ENCODE measurements around the gene NECTIN1.
A peak's percentile ranks its signal among the peaks of the same experiment; 100 is the strongest.

NECTIN1 gene

GRCh38 chr11:119647254-119647653, 81.7 kb downstream of the NECTIN1 start:
- H3K4me3 ChIP-seq (ENCODE audit: control insufficient read depth, low read depth, low read length), result no peak overlapping the region

DNA sequence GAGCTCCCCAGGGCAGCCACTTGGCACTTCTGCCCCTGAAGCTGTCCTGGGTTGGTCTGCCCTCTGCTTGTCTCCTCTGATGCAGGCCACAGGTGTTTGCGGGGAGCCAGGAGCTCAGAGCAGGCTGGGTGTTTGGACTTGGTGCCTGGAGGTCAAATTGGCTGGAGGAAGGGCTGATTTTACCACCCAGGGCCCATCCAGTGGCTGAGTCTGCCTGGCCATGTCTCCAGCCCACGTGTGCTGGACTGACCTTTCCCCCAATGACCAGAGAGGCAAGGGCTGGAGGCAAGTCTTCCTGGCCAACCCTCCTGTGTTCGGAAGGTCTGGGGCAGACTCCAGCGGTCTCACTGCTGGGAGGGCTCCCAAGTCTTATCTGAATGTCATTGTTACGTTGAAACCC, 84.0 kb downstream of the NECTIN1 start:
- no peak for DNase-seq (ENCODE audit: low read depth)
- TF ChIP-seq, protein P1, sequence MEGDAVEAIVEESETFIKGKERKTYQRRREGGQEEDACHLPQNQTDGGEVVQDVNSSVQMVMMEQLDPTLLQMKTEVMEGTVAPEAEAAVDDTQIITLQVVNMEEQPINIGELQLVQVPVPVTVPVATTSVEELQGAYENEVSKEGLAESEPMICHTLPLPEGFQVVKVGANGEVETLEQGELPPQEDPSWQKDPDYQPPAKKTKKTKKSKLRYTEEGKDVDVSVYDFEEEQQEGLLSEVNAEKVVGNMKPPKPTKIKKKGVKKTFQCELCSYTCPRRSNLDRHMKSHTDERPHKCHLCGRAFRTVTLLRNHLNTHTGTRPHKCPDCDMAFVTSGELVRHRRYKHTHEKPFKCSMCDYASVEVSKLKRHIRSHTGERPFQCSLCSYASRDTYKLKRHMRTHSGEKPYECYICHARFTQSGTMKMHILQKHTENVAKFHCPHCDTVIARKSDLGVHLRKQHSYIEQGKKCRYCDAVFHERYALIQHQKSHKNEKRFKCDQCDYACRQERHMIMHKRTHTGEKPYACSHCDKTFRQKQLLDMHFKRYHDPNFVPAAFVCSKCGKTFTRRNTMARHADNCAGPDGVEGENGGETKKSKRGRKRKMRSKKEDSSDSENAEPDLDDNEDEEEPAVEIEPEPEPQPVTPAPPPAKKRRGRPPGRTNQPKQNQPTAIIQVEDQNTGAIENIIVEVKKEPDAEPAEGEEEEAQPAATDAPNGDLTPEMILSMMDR (IDR thresholded peaks at IDR 0.05; ENCODE audit: control insufficient read depth, insufficient read depth, low read depth, low read length, missing control alignments), result no peak
- H3K4me3 ChIP-seq (ENCODE audit: control insufficient read depth, low read depth, low read length), result no peak overlapping the region

More at GRCh38 chr11:119647254-119647653, 81.7 kb downstream of the NECTIN1 start:
- TF ChIP-seq, protein P1 (IDR thresholded peaks at IDR 0.05; ENCODE audit: control insufficient read depth, insufficient read depth, low read depth, low read length, missing control alignments), result no peak
- no peak for DNase-seq (ENCODE audit: low read depth)

GRCh38 chr11:119644502-119644901, 84.5 kb downstream of the NECTIN1 start:
- TF ChIP-seq, protein P1 (IDR thresholded peaks at IDR 0.05; ENCODE audit: control insufficient read depth, insufficient read depth, low read depth, low read length, missing control alignments), result no peak
- H3K4me3 ChIP-seq (ENCODE audit: control insufficient read depth, low read depth, low read length), result no peak overlapping the region
- no peak for DNase-seq (ENCODE audit: low read depth)

- no peak overlapping the region for H3K4me3 ChIP-seq (ENCODE audit: control insufficient read depth, low read depth, low read length)
- no peak for DNase-seq (ENCODE audit: low read depth)
- TF ChIP-seq, protein P1 (IDR thresholded peaks at IDR 0.05; ENCODE audit: control insufficient read depth, insufficient read depth, low read depth, low read length, missing control alignments), result no peak
Observed at GRCh38 chr11:119643876-119644225, 85.1 kb downstream of the NECTIN1 start.

- no peak for DNase-seq (ENCODE audit: low read depth)
- TF ChIP-seq, protein P1 (IDR thresholded peaks at IDR 0.05; ENCODE audit: control insufficient read depth, insufficient read depth, low read depth, low read length, missing control alignments), result no peak
- no peak overlapping the region for H3K4me3 ChIP-seq (ENCODE audit: control insufficient read depth, low read depth, low read length)
Observed at GRCh38 chr11:119643212-119643875, 85.7 kb downstream of the NECTIN1 start.

GRCh38 chr11:119641983-119642745, 86.8 kb downstream of the NECTIN1 start:
- no peak overlapping the region for H3K4me3 ChIP-seq (ENCODE audit: control insufficient read depth, low read depth, low read length)
- no peak for DNase-seq (ENCODE audit: low read depth)
- TF ChIP-seq, protein P1 (IDR thresholded peaks at IDR 0.05; ENCODE audit: control insufficient read depth, insufficient read depth, low read depth, low read length, missing control alignments), result peak; percentile 52

Measured in AG09309 (cell line).